HT1080 (cell line): Measurements from ENCODE around the gene NAGK. TPM values are rescaled to one million over a fixed set of nuclear protein-coding genes. Genes with fewer than 3 reads are reported as not detected.
"Not testable (repeated sequence)": the region's sequence is repeated elsewhere in the genome, so short reads cannot be mapped to it uniquely, and the experiment has no call there.

ENCODE experiments used
- DNase-seq: peaks from one replicate; pipeline ENCODE4 v3.0.0-alpha.2; 2015; ENCODE audit warnings: low read depth
- polyA plus RNA-seq, 2 experiments: library from polyadenylated mRNA; depleted of rRNA; stranded (reverse); fragments of >200 nt; gene quantifications; 2 replicates each; pipeline ENCODE4 v1.2.3, GENCODE V29; 2015
- total RNA-seq: library from RNA; depleted of rRNA; stranded (reverse); fragments of >200 nt; shearing (Covaris generic); gene quantifications from 2 replicates; pipeline ENCODE4 v1.2.3, GENCODE V29; 2014; rRNA removed

The NAGK gene
- 33.2 and 45.5 TPM in 2 replicates for total RNA-seq
- 21.1 and 43.6 TPM in 2 replicates for polyA plus RNA-seq (2015; cell fraction: cytosol; rRNA removed)
- polyA plus RNA-seq (2015; cell fraction: nucleus; rRNA removed) = 41.7 and 49.9 TPM in 2 replicates

GRCh38 chr2:71068218-71069035 lies at the start of gene NAGK:
Gene NAGK, plus strand, starts transcription at chr2:71068648. Its CDS starts 36 bp downstream, at chr2:71068684.
- peak; percentile 92 for DNase-seq

- not testable (repeated sequence) for DNase-seq
Observed at GRCh38 chr2:71019989-71020388, 48.5 kb upstream of the NAGK start.

DNA sequence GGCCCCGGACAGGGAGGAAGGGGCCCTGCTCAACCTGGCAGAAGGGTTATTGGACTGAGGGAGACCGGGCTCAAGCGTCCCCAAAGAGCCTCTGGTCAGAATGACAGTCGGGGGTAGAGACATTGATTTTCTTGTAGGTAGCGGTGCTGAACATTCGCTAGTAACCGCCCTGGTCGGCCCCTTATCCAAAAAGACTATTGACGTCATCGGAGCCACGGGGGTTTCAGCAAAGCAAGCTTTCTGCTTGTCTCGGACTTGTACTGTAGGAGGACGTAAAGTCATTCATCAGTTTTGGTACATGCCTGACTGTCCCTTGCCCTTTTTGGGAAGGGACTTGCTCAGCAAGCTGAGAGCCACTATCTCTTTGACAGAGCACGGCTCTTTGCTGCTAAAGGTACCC lies 47.1 kb upstream of the NAGK start:
- DNase-seq = not testable (repeated sequence)

DNA sequence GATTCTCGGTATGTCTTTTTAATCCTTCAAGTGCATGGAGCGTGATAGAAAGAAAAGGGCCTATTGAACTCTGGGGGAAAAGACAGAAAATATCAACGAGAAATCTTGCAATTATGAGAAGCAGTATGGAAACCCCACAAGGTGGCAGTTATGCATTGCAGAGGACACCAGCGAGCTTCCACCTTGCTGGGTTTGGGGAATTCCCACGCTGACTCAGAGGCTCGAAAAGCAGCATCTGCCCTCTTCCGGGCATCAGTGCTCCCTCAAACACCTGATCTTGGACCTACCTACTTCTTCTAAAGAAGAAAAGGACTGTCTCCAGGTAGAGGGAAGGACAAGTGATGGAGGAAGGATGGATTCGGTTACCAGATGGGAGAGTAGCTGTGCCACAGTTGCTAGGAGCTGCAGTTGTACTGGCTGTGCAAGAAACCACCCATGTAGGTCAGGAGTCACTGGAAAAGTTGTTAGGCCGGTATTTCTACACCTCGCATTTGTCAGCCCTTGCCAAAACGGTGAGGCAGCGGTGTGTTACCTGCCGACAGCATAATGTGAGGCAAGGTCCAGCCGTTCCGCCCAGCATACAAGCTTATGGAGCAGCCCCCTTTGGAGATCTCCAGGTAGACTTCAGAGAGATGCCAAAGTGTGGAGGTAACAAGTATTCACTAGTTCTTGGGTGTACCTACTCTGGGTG lies 44.8 kb upstream of the NAGK start:
- not testable (repeated sequence) for DNase-seq

- DNase-seq = not testable (repeated sequence)
Observed at GRCh38 chr2:71036296-71036695, 32.2 kb upstream of the NAGK start.

GRCh38 chr2:71042287-71042686 lies 26.2 kb upstream of the NAGK start:
- no peak for DNase-seq

GRCh38 chr2:71043531-71044407 lies 24.7 kb upstream of the NAGK start:
- no peak for DNase-seq

DNA sequence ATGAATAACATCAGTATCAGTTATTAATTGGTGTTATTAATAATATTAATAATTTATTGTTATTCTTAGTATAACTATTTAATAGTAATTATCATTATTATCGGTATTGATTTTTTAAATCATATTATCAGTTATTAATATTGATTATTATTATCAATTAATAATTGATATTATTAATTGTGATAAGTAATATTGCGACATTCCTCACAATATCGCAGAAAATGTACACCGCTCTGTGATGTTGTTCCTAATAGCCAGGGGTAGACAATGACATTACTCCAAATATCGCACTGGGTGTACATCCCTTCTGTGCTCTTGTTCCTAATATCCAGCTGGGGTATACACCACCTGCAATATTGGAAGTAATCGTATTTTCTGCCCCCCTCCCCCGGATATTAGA lies 23.3 kb upstream of the NAGK start:
- DNase-seq = no peak

DNA sequence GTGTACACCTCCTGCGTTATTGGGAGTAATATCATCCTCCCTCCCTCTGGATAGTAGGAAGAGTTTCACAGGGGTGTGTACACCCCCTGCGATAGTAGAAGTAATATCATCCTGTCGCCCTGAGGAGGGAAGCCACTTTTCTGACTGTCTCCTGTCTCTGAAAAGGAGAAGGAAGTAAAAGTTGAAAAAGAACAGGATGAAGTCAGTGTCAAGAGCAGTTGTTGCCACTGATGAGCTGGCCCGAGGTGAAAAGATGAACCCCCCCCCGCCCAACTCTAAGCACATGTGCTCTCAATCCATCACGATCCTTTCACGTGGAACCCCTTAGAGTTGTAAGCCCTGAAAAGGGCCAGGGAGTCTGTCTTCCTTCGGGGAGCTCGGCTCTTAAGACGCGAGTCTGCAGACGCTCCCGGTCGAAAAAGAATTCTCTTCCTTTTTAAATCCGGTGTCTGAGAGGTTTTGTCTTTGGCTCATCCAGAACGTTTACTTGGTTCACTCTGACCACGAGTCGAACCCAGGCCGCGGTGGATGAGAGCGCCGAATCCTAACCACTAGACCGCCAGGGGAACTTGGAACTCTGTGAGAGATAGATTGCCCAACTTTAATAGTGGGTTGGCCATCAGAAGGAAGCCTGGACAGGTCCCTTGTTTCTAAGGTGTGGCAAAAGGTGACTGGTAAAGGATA lies 22.4 kb upstream of the NAGK start:
- peak; percentile 76 for DNase-seq

- no peak for DNase-seq
Observed at GRCh38 chr2:71048096-71048495, 20.4 kb upstream of the NAGK start.

DNA sequence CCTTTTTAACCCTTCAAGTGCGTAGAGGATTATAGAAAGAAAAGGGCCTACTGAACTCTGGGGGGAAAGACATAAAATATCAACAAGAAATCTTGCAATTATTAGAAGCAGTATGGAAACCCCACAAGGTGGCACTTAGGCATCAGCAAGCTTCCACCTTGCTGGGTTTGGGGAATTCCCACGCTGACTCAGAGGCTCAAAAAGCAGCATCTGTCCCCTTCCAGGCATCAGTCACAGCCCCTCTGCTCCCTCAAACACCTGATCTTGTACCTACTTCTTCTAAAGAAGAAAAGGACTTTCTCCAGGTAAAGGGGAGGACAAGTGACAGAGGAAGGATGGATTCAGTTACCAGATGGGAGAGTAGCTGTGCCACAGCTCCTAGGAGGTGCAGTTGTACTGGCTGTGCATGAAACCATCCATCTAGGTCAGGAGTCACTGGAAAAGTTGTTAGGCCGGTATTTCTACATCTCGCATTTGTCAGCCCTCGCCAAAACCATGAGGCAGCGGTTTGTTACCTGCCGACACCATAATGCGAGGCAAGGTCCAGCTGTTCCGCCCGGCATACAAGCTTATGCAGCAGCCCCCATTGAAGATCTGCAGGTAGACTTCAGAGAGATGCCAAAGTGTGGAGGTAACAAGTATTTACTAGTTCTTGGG lies 18.6 kb upstream of the NAGK start:
- not testable (repeated sequence) for DNase-seq

GRCh38 chr2:71055206-71055740 lies 13.2 kb upstream of the NAGK start:
- not testable (repeated sequence) for DNase-seq

DNA sequence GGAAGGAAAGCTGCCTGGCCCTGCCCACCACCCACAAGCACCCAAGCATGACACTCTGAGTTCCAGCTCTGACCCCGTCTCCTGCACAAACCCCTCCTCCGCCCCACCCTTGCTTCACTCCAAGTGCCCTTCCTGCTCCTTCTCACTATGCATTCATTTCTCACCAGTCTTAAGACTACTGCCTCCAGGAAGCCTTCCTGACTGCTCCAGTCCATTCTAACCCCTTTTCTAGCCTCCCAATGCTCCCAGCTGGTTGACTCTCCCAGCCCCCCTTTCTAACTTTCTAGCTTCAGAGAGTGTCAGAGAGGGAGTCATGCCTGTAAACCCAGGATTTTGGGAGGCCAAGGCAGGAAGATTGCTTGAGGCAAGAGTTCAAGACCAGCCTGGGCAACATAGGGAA lies 8.2 kb upstream of the NAGK start:
- DNase-seq = no peak

GRCh38 chr2:71060871-71061270 lies 7.6 kb upstream of the NAGK start:
- DNase-seq = no peak

GRCh38 chr2:71063216-71063615 lies 5.2 kb upstream of the NAGK start:
- DNase-seq = no peak

DNA sequence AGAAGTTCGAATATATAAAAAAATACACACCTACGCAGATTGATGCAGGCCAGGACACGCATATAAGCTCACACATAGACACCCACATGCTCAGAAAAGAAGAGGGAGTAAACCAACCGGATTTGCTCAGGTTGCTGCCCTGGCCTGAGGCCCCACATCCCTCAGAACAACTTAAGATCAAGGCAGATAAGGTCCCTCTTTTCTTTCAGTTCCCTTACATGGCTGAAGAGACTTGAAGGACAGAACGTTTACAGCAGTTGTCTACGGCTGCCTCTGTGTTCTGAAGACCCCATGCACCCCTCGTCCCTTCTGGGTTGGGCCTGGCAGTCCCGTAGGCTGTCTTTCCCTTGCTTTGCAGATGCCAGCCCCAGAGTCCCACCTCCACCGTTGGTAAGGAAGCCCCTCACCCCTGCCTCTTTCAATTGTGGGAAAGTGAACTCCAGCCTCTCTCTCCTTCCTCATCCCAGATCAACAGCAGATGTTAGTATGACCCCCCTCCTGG lies 4.3 kb upstream of the NAGK start:
- DNase-seq = no peak

DNA sequence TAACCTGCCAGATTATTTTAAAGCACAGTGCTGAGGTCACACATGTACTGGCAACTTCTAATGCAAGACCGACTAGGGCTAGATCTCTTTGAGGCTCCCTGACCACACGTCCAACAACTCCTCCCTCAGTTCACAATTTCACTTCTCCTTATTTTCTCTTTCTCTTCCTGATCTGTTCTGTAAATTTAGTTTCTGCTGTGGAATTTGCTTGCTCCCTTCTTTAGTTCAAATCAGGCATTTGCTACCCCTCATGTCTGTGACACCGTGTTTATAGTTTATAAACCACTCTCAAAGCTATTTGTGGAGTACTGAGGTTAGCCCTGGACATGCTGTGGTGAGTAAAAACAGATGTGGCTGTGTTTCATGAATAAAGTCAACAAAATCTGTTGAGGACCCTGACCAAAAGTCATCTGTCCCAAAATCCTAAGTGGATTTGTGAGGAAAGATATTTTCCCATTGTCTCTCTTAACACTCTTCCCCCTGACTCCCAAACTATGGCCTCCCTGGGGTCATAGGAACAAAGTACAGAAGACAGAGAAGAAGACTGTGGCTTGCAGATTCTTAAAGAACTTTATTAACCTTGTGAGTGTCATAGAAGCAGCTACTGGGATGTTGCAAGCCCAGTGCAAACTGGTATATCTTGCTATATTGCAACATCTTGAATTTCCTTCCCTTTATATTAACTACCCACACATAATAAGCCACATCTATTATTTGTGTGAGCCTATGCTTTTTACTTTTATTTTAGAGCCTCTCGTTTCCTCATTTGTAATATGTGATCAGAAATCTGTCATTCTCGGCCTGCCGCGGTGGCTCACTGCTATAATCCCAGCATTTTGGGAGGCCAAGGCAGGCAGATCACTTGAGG lies 3.5 kb upstream of the NAGK start:
- DNase-seq = no peak

DNA sequence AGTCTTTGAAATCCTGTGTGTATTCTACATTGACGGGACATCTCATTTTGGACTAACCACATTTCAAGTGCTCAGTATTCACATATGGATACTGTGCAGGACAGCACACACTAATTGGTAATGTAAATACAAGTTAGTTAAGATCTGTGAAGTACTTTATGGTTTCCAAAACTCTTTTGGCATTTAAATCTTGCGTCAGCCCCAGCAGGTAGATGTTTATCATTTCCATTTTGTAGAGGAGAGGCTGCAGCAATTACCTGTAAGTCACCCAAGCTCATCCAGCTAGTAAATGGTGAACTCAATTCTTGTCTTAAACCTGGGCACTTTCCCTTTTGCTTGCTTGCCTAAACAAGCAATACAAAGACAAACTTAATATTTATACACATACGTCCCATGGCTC lies 1.6 kb upstream of the NAGK start:
- DNase-seq = no peak
